Stimulated activated CD4-positive, alpha-beta T cell treated with anti-CD3 and anti-CD28 coated beads, TNF-alpha, amount 100 ng/mL, for 4 hours (primary cell): ENCODE measurements around the gene KIF12.

Experiments used
- DNase-seq, 3 experiments: peaks; one replicate each; pipeline ENCODE4 v3.0.0-alpha.2; 2020; ENCODE audit warnings: low read depth in 3 of 3

The KIF12 gene

DNA sequence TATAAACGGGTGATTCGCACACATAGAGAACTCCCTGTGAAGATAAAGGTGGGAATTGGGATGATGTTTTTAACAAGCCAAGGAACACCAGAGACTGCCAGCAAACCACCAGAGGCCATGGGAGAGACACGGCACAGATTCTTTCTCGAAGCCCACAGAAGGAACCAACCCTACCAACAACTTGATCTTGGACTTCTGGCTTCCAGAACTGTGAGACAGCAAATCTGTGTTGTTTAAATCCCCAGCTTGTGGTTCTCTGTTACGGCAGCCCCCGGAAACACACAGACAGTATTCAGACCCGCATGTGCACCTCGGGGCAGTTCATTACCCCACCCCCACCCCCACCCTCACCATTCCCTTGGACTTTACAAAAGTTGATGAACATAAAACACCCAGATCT, 33.8 kb downstream of the KIF12 start:
- DNase-seq, result no peak

DNA sequence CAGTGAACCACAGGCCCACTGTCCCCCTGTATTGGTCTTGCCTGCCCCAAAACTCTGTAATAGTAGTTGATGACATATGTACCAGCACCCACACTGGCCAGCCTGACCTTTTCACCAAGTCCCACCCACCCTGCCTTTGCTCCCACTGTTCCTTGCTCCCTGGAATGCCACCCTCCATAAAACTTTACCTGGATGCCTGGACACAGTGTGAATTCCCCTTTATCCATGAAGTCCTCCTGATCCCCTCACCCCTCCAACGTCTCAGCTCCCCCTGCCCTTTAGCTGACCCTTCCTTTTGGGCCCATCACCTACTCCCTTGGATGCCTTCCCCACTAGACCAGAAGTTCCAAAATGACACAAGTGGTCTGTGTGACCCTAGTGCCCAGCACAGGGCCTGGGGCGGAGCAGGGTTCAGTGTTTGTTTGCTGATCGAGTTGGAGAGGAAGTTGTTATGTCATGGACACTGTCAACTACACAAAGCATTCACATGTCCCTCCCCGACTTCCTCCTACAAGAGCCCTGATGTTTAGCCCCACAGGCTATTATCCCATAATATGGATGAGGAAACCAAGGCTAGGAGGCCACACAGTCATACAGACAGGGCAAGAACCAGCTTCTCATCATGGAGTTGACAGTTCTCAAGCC, 37.1 kb downstream of the KIF12 start:
- DNase-seq, result no peak

DNA sequence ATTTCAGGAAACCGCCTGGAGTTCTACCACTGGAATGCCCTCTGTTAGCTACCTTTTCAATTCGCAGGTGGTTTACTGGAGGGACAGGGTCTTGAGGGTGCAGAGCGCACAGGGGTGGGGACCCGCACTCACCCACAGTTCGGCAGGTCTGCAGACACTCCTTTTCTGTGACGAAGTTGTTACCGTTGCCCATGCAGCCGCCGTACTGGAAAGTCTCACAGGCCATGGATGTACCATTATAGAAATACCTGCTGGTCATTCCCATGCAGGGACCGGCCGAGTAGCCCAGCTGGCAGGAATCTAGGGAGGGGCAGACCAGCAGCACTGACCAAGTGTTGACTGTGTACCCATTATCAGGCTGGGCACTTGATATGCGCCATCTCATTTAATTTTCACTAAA, 37.8 kb downstream of the KIF12 start:
- DNase-seq, result no peak

DNA sequence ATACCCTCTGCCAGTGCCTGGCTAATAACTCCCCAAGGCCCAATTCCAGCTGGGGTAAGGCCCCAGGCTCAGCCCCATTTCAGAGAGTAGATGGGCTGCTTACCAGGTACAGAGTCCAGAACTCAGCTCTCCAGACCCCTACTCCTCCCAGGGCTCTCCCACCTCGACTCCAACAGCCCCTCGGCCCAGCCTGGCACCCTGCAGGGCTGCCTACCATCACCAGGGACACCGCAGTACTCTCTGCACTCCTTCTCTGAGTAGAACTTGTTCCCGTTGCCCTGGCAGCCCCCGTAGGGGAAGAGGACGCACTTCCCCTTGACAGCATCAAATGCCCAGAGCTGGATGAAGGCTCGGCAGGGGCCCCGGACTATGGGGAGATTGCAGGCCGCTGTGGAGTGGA, 38.4 kb downstream of the KIF12 start:
- no peak for DNase-seq

DNA sequence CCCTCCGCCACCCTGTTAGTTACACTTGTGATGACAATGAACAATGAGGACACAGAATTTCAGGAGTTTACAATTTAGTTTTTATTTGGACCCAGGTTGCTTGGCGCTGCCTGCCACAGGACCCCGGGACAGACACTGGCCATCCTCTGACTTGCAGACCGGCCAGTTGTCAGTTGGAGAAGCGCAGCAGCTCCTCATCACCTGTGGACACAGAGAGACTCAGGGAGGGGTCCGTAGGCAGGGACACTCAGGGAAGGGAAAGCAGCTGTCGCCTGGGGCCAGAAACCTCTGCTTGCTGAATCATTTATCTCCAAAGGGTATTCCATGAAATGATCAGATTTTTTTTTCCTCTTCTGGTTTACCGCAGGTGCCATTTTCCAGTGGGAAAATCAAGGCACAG, 39.0 kb downstream of the KIF12 start:
- no peak for DNase-seq

DNA sequence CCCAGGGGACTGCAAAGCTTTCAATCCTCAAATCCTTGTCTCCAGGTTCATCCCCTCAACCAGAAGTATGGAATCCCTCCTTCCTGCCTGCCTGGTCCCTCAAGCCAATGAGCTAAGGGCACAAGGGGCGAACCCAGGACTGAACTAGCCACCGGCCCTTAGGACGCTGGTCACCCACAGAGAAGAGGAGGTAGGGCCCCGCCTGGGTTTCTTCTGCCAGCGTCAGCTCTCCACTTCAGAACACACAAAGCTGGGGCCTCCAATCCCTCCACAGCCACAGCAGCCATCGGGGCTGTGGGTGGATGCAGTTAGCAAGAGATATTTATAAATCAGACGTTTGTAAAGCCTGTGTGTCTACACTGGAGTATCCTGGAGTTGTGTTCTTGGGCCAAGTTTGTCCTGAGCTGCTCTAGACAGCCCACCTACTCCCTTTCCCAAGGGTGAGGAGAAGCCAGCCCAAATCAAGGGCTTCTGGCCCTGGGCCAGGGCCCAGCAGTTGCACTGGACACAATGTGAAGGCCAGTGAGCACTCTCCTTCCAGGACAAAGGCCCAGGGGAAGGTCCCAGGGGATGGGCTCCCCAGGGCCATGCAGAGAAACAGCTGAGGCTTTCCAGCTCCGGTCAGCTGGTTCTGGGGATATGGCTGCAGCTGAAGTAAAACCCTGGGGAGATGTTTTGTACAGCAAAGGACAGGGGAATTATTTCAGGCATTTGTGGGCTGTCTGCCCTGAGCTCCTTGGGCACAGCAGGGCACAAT, 39.9 kb downstream of the KIF12 start:
- DNase-seq, result no peak

DNA sequence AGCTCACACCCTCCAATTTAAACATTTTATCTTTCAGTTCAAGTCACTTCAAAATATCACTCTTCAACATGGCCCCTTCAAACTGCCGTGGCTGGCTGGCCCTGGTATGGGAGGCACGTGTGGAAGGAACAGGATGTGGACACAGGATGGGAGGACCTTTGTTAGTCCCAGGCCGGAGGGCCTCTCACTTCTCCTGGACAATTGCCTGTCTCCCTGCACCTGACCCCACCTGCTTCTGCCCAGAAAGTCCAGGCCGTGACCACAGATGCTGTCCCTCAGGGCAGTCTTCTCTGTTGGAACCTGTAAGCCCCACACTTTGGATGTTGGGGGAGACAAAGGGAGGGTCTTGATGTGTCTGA, 40.4 kb downstream of the KIF12 start:
- no peak for DNase-seq

DNA sequence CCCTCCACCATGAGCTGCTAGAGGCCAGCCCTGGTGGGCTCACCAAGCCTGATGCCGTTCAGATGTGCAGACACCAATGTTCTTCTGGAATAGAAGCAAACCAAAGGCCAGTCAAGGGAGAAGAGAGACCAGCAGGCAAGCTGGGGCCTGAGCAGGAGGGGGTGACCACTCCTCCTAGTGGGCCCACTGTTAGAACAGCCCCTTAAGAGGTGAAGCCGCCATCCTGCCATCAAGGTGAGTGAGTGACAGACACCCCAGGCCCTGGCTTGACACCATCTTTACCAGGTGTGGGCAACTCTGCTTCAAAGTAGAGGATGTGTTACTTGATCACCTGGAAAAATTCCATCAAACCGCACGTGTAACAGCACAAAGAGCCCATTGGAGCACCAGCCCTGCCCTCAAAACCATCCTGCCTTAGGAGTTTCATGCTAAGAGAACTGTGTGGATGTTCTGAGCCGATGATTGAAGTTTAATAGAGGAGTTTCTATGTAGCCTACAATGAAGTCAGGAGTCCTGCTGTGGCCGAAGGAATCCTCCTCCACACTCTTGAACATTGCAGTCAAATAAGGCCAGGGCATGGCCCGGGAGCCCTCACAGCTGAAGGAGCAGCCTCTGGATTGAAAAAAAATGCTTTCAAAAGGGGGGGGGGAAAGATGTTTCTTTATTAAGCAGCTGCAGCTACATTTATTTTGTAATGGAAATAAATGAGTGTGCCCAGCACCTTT, 41.8 kb downstream of the KIF12 start:
- DNase-seq, result no peak

DNA sequence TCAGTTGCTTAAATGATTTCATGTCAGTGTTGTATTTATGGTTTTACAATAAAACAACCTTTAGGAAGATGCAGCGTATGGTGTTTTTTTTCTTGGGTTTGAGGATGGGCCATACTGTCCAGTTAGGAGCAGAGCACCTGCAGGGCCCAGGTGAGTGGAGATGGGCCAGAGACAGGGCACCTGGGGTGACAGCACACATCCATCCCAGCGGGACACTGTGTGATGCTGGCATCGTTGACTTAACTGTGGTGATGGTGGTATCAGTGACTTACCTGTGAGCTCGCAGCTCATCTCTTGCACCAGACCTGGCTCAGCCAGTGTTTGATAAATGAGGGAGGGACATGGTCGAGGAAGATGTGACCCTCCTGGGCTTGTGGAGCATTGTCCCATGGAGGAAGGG, 42.6 kb downstream of the KIF12 start:
- no peak for DNase-seq

DNA sequence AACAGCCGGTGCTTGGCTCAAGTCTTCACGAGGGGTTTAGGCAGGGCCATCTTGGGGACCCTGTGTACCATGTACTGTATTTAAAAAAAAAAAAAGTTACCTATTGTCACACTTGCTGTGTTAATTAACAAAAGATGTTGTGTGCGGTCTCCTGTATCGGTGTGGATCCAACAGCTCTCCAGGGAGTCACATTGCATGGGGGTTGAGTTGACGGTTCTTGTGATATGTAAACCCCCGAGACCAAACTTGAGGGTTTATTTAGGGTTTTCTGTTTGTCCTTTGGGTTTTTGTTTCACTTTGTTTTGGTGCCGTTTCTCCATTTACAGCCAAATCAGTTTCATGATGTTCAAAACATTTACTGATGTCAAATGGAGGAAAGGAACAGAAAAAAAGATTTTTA, 43.2 kb downstream of the KIF12 start:
- no peak for DNase-seq

DNA sequence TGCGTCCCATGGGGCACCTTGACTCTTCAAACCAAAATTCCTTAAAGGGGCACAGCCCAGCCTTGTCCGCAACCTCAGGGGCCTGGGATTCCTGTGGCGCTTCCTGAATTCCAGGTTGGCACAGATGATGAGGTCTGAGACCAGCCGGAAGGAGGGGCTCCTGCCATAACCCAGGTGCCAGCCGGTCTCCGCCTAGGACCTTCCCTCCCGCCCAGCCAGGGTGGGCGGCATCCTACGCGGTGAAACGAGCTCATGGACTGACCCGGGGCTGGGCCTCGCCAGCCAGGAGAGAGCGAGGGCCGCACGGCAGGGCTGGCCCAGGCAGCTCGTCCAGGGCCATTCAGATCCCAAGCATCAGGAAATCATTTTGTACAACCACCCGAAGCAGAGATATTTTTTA, 44.0 kb downstream of the KIF12 start:
- DNase-seq, result no peak

DNA sequence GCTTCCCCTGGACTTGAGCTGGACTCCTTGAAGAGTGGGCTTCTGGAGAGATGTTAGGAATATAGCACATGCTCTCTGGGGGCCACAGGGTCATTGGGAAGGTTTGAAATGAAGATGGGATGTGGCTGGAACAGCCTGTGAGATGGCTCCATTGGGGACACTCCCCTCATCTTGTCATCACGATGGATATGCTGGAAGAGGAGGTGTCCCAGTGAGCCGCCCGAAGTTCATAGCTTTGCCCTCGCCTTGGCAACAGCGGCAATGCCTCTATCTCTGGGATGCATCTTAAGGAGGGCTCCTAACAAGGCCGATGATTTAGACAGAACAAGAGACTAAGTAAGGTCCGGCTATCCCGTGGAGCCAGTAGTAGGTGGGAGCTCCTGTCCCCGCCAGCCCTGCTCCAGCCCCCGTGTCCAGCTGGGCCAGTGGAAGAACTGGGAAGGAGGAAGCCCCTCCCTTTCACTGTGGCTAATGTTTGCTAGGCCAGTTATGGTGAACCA, 44.9 kb downstream of the KIF12 start:
- no peak for DNase-seq

DNA sequence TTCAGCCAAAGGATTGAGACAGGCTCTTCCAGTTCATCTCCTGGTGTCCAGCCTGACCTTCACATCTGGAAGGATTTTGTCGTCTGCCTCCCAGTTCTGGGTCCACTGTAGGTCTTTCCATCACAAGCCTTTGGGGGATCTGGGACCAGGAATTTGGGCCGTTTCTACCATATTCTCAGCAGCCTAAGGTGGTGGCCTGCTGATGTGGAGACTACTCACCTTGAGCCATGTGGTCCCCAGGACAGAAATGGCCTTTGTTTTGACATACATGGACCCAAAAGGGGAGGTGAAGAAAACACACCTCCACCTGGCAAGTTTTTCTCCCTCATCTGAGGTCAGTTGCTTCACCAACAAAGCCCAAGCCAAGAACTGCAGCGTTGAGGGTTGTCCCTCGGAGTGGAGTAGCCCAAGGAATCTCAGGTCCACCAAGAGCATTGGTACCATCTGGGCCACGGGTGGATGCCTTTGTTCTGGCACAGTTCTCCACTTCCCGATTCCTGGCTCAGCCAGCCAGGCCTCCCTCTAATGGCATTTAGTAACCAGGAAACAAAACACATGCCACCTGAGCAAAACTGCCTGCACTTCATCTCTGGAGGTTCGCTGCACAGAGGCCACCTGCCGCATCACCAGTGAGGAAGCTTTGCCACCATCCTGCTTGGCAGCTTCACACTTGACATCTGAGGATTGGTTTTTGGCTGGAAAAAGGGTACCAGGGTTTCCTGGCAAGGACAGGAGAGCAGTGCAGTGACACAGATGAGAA, 45.7 kb downstream of the KIF12 start:
- DNase-seq, result no peak

DNA sequence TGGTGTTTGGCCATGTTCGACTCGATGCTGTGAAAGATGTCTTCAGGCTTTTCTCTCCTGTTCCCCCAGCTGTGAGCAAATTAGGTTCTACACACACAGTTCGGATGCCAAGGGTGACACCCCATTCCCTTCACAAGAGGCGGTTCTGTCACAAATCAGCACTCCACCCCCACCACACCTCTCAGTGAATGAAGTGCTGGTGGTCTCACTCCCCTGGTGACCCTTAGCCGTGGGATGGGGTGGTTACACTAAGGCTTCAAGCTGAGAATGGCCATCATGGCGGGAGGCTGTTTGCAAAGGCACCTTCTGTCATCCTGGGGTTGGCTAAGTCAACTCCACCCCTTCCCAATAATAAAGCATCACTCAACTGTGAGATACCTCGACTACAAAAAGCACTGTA, 47.4 kb downstream of the KIF12 start:
- DNase-seq, result no peak

DNA sequence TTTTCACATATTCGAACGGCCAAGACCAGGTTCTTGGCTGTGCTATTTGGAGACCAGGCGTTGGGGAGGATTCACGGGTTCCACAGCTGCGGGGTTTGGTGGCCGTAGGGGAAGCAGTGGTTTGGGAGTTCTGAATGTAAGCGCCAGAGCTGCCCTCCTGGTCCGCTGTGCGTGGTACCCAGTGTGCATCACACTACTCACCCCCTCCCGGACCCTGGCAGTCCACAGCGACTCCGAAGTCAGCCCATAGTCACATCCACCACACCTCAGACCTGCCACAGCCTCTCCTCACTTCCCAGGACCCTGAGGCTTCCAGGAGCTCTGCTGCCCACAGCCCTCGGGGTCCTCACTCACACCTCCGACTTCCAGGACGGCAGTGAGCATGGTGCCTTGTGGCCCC, 47.8 kb downstream of the KIF12 start:
- DNase-seq, result no peak

DNA sequence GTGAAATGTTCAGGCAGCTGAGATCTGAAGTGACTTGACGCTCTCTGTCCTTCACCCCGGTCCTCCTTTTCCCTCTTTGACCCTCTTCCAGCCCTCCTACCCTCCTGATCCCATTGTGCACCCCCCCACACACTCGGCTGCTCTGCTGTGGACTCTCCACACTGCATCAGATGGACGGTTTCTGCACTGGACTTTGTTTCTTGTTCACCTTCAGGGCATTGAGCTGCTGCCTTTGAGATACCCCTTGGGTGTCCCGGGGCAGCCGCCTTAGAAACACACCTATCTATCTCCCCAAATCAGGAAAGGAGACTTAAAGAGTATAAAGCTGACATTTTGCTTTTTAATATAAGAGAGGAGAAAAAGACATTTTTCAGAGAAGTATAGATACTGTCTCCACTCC, 48.4 kb downstream of the KIF12 start:
- DNase-seq, result no peak

DNA sequence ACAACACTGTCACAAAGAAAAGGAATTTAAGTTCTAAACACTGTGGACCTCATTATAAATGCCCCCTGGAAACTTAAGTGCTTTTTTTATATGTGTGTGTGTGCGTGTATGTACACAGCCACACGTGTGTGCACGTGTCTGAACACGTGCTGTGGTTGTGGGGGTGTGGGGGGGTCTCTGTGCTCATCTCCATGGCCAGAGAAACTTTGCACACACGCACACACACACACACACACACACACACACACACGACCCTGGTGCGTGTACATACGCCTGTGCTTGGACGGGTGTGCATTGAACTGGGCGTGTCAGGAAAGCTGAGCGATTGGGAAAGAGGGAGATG, 48.9 kb downstream of the KIF12 start:
- DNase-seq, result no peak

DNA sequence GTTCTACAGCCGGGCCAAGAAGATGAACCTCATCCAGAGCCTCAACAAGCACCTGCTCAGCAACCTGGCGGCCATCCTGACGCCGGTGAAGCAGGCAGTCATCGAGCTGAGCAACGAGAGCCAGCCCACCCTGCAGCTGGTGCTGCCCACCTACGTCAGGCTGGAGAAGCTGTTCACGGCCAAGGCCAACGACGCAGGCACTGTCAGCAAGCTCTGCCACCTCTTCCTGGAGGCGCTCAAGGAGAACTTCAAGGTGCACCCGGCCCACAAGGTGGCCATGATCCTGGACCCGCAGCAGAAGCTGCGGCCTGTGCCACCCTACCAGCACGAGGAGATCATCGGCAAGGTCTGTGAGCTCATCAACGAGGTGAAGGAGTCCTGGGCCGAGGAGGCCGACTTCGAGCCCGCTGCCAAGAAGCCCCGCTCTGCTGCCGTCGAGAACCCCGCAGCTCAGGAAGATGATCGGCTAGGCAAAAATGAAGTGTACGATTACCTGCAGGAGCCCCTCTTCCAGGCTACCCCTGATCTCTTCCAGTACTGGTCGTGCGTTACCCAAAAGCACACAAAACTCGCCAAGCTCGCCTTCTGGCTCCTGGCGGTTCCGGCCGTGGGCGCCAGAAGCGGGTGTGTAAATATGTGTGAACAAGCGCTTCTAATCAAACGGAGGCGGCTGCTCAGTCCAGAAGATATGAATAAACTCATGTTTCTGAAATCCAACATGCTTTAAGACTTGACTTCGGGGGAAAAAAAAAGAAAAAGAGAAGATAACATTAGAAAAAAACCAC, 49.5 kb downstream of the KIF12 start:
- DNase-seq, result no peak

DNA sequence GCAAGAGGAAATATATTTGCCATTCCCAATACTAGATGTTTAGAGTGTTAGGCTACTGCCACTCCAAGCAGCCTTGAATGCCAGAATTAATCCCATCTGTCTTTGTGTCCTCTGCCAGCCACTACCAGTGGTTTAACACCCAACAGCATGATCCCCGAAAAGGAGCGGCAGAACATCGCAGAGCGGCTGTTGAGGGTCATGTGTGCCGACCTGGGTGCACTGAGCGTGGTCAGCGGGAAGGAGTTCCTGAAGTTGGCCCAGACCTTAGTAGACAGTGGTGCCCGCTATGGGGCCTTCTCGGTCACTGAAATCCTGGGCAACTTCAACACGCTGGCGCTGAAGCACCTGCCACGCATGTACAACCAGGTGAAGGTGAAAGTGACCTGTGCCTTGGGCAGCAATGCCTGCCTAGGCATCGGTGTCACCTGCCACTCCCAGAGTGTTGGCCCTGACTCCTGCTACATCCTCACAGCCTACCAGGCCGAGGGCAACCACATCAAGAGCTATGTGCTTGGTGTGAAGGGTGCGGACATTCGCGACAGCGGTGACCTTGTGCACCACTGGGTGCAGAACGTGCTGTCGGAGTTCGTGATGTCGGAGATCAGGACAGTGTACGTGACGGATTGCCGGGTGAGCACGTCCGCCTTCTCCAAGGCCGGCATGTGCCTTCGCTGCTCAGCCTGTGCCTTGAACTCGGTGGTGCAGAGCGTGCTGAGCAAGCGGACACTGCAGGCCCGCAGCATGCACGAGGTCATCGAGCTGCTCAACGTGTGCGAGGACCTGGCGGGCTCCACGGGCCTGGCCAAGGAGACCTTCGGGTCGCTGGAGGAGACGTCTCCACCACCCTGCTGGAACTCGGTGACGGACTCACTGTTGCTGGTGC, 50.3 kb downstream of the KIF12 start:
- DNase-seq, result no peak

DNA sequence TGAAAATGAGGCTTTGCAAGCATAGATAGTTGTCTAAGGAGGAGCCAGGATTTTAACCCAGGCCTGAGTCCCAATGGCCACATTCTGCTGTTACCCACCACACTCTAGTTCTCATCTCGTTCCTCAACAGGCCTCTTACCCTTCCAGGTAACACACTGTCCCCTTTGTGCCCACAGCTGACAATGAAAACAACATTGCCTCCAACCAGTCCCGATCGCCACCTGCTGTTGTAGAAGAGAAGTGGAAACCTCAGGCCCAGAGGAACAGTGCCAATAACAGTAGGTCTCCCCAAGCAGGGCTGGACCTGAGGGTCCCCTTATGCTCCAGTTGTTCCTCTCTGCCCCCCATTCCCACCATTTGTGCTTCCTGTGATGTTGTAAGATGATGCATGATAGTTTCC, 51.4 kb downstream of the KIF12 start:
- no peak for DNase-seq

DNA sequence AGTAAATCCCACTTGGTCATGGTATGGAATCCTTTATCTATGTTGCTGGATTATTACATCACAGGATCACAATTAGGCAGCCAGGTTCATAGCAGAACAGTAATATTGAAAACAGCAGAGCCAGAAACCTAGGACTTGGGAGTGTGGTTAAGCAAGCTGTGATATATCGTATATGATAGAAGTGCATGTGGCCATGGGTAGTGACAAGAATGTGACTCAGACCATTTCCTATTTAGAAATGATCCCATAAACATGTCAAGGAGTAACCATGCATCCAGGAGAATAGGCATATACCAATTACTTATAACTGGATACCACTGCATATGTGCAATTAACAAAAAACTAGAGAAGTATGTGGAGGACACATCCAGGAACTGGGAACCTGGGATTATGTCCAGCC, 52.2 kb downstream of the KIF12 start:
- DNase-seq, result no peak
